Stimulated activated CD8-positive, alpha-beta memory T cell treated with anti-CD3 and anti-CD28 coated beads, Interleukin-7, amount 100 ng/mL, for 4 hours (primary cell): ENCODE measurements around the gene PPP2CA.
"Not testable (repeated sequence)": the region's sequence is repeated elsewhere in the genome, so short reads cannot be mapped to it uniquely, and the experiment has no call there.

Experiments
- DNase-seq, 2 donors: peaks; one replicate each; pipeline ENCODE4 v3.0.0-alpha.2; 2020; ENCODE audit warnings: low read depth in 2 of 2

PPP2CA gene

GRCh38 chr5:134245692-134246091, 19.8 kb upstream of the PPP2CA start:
- DNase-seq = no peak

- DNase-seq = no peak
Measured at GRCh38 chr5:134245101-134245604, 19.3 kb upstream of the PPP2CA start.

- no peak for DNase-seq
Measured at GRCh38 chr5:134242146-134242545, 16.3 kb upstream of the PPP2CA start.

- no peak for DNase-seq
Measured at GRCh38 chr5:134240421-134240962, 14.6 kb upstream of the PPP2CA start.

- DNase-seq = no peak
Measured at GRCh38 chr5:134236820-134237219, 10.9 kb upstream of the PPP2CA start.

GRCh38 chr5:134236318-134236717, 10.4 kb upstream of the PPP2CA start:
- no peak for DNase-seq

- no peak for DNase-seq
Measured at GRCh38 chr5:134228624-134229023, 2.8 kb upstream of the PPP2CA start.

GRCh38 chr5:134227776-134228175, 1.9 kb upstream of the PPP2CA start:
- no peak for DNase-seq

- DNase-seq = no peak
Measured at GRCh38 chr5:134227259-134227658, 1.4 kb upstream of the PPP2CA start.

GRCh38 chr5:134226441-134227192, 744 bp upstream of the PPP2CA start:
- DNase-seq = peak in 1 of 2 donors; percentile 64

- peak; percentile 8 to 60 for DNase-seq
Measured at GRCh38 chr5:134224888-134225779, 739 bp downstream of the PPP2CA start.

- no peak for DNase-seq
Measured at GRCh38 chr5:134223406-134224248, 2.2 kb downstream of the PPP2CA start.

GRCh38 chr5:134221690-134222089, 4.2 kb downstream of the PPP2CA start:
- not testable (repeated sequence) for DNase-seq

GRCh38 chr5:134215757-134216156, 10.1 kb downstream of the PPP2CA start:
- no peak for DNase-seq

- DNase-seq = not testable (repeated sequence)
Measured at GRCh38 chr5:134211263-134212031, 14.4 kb downstream of the PPP2CA start.

- no peak for DNase-seq
Measured at GRCh38 chr5:134209477-134210245, 16.2 kb downstream of the PPP2CA start.

GRCh38 chr5:134207696-134208095, 18.2 kb downstream of the PPP2CA start:
- no peak for DNase-seq

- no peak for DNase-seq
Measured at GRCh38 chr5:134206627-134207160, 19.2 kb downstream of the PPP2CA start.

GRCh38 chr5:134204575-134204974, 21.3 kb downstream of the PPP2CA start:
- DNase-seq = no peak

GRCh38 chr5:134203630-134204029, 22.2 kb downstream of the PPP2CA start:
- DNase-seq = no peak
